ENCODE results near the gene SELENOM.

- TF ChIP-seq, protein P1, sequence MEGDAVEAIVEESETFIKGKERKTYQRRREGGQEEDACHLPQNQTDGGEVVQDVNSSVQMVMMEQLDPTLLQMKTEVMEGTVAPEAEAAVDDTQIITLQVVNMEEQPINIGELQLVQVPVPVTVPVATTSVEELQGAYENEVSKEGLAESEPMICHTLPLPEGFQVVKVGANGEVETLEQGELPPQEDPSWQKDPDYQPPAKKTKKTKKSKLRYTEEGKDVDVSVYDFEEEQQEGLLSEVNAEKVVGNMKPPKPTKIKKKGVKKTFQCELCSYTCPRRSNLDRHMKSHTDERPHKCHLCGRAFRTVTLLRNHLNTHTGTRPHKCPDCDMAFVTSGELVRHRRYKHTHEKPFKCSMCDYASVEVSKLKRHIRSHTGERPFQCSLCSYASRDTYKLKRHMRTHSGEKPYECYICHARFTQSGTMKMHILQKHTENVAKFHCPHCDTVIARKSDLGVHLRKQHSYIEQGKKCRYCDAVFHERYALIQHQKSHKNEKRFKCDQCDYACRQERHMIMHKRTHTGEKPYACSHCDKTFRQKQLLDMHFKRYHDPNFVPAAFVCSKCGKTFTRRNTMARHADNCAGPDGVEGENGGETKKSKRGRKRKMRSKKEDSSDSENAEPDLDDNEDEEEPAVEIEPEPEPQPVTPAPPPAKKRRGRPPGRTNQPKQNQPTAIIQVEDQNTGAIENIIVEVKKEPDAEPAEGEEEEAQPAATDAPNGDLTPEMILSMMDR (optimal IDR thresholded peaks at IDR 0.05 in 1 of 3, IDR thresholded peaks at IDR 0.05 in 1 of 3, conservative IDR thresholded peaks at IDR 0.05 in 1 of 3; ENCODE audit: extremely low read depth in 1 of 3, insufficient read depth in 2 of 3, low read length in 3 of 3), result no peak
- TF ChIP-seq EZH2 (IDR thresholded peaks at IDR 0.05; ENCODE audit: low read length), result no peak
Observed at GRCh38 chr22:31153357-31153756, 46.0 kb upstream of the SELENOM start.

All from keratinocyte (primary cell).